ENCODE measurements around the gene PHKB. TPM values are rescaled to one million over a fixed set of nuclear protein-coding genes. Genes with fewer than 3 reads are reported as not detected.

Gene PHKB
- total RNA-seq, 1 donor: 79.3 TPM

GRCh38 chr16:47506800-47507199, 45.7 kb downstream of the PHKB start:
- no peak for DNase-seq (ENCODE audit: low read depth)
- H3K4me3 ChIP-seq (ENCODE audit: low read depth, low read length): no peak overlapping the region
- TF ChIP-seq, protein P1, sequence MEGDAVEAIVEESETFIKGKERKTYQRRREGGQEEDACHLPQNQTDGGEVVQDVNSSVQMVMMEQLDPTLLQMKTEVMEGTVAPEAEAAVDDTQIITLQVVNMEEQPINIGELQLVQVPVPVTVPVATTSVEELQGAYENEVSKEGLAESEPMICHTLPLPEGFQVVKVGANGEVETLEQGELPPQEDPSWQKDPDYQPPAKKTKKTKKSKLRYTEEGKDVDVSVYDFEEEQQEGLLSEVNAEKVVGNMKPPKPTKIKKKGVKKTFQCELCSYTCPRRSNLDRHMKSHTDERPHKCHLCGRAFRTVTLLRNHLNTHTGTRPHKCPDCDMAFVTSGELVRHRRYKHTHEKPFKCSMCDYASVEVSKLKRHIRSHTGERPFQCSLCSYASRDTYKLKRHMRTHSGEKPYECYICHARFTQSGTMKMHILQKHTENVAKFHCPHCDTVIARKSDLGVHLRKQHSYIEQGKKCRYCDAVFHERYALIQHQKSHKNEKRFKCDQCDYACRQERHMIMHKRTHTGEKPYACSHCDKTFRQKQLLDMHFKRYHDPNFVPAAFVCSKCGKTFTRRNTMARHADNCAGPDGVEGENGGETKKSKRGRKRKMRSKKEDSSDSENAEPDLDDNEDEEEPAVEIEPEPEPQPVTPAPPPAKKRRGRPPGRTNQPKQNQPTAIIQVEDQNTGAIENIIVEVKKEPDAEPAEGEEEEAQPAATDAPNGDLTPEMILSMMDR (IDR thresholded peaks at IDR 0.05; ENCODE audit: insufficient read depth, low read length): no peak

DNA sequence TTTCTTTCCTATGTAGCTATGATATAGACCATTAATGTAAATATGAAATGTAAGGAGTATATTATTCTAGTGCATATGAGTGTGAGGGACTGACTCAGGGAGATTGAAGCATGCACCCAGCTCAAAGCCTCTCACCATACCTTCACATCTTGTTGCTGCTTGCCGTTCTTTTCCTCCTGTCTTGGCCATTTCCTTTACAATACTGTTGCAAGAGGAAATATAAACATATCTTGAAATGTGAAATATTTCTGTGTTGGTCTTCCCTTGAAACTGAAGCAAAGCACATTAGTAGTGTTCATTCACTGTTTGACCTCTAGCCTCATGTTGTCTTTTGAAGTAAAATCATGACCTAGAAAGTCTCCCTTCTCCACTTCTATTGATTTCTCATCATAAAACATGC, 46.6 kb downstream of the PHKB start:
- no peak for DNase-seq (ENCODE audit: low read depth)
- TF ChIP-seq, protein P1 (IDR thresholded peaks at IDR 0.05; ENCODE audit: insufficient read depth, low read length): no peak
- H3K4me3 ChIP-seq (ENCODE audit: low read depth, low read length): no peak overlapping the region

- no peak for DNase-seq (ENCODE audit: low read depth)
- TF ChIP-seq, protein P1 (IDR thresholded peaks at IDR 0.05; ENCODE audit: insufficient read depth, low read length): no peak
- H3K4me3 ChIP-seq (ENCODE audit: low read depth, low read length): no peak overlapping the region
Observed at GRCh38 chr16:47511882-47512281, 50.8 kb downstream of the PHKB start.

DNA sequence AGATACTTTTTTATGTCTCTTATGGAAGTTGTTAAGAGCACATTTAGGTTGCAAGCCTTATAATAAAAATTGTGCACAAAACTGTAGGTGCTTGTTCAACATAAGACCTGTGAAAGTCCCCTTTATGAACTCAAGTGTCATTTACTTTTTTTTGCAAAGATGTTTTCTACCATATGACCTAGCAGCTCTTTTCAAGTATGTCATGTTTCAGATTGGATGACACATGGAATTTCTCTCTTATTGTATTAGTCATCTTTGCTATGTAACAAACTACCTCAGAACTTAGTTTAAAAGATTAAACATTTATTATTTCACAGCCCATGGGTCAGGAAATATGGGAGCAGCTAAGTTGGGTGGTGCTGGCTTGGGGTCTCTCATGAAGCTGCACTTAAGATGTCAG, 57.9 kb downstream of the PHKB start:
- TF ChIP-seq, protein P1 (IDR thresholded peaks at IDR 0.05; ENCODE audit: insufficient read depth, low read length): no peak
- no peak overlapping the region for H3K4me3 ChIP-seq (ENCODE audit: low read depth, low read length)
- DNase-seq (ENCODE audit: low read depth): no peak

- no peak overlapping the region for H3K4me3 ChIP-seq (ENCODE audit: low read depth, low read length)
- TF ChIP-seq, protein P1 (IDR thresholded peaks at IDR 0.05; ENCODE audit: insufficient read depth, low read length): no peak
- no peak for DNase-seq (ENCODE audit: low read depth)
Observed at GRCh38 chr16:47519546-47519945, 58.4 kb downstream of the PHKB start.

GRCh38 chr16:47519996-47520679, 59.0 kb downstream of the PHKB start:
- DNase-seq (ENCODE audit: low read depth): no peak
- TF ChIP-seq, protein P1 (IDR thresholded peaks at IDR 0.05; ENCODE audit: insufficient read depth, low read length): no peak
- H3K4me3 ChIP-seq (ENCODE audit: low read depth, low read length): no peak overlapping the region
